GM12875 (cell line): ENCODE measurements around the gene SART3.

Source experiments
- H3K4me3 ChIP-seq: one replicate; pipeline ENCODE4 v1.5.1; 2011; ENCODE audit warnings: low read depth, low read length, control low read depth
- CTCF ChIP-seq: IDR thresholded peaks from 2 replicates; pipeline ENCODE4 v1.5.1; 2011; ENCODE audit warnings: low read depth, mild to moderate bottlenecking, control low read depth, inconsistent platforms, low read length, moderate library complexity, borderline replicate concordance; ENCODE audit not compliant: insufficient read depth

The SART3 gene

DNA sequence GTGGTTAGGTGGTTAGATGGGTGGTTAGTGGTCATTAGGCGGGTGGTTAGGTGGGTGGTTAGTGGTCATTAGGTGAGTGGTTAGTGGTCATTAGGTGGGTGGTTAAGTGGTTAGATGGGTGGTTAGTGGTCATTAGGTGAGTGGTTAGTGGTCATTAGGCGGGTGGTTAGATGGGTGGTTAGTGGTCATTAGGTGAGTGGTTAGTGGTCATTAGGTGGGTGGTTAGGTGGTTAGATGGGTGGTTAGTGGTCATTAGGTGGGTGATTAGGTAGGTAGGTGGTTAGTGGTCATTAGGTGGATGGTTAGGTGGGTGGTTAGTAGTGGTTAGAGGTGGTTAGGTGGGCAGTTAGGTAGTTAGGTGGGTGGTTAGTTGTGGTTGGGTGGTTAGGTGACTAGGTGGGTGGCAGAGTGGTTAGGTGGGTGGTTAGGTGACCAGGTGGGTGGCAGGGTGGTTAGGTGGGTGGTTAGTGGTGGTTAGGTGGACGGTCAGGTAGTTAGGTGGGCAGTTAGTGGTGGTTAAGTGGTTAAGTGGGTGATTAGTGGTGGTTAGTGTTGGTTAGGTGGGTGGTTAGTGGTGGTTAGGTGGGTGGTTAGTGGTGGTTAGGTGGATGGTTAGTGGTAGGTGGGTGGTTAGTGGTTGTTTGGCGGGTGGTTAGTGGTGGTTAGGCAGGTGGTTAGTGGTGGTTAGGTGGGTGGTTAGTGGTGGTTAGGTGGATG lies 44.9 kb upstream of the SART3 start:
- TF ChIP-seq CTCF: no peak

DNA sequence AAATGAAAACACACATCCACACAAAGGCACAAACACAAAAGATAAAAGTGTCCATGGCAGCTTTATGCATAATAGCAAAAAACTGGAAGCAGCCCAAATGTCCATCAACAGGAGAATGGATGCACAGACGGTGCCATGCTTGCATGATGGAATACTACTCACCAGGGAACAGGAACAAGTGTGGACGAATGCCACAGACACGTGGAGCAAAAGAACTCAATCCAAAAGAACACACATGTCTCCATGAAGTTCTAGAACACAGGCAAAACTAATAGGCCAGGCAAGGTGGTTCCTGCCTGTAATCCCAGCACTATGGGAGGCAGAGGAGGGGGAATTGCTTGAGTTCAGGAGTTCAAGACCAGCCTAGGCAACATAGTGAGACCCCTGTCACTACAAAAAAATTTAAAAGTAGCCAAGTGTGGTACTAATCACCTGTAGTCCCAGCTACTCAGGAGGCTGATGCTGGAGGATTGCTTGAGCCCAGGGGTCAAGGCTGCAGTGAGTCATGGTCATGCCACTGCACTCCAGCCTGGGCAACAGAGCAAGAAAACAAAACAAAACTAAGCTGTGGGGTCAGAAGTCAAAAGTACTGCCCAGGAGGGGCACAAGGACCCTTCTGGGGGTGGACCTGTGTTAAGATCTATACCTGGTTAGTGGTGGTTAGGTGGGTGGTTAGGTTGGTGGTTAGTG lies 44.2 kb upstream of the SART3 start:
- no peak overlapping the region for H3K4me3 ChIP-seq
- no peak for TF ChIP-seq CTCF

More for the DNA sequence above, 44.9 kb upstream of the SART3 start:
- no peak overlapping the region for H3K4me3 ChIP-seq

DNA sequence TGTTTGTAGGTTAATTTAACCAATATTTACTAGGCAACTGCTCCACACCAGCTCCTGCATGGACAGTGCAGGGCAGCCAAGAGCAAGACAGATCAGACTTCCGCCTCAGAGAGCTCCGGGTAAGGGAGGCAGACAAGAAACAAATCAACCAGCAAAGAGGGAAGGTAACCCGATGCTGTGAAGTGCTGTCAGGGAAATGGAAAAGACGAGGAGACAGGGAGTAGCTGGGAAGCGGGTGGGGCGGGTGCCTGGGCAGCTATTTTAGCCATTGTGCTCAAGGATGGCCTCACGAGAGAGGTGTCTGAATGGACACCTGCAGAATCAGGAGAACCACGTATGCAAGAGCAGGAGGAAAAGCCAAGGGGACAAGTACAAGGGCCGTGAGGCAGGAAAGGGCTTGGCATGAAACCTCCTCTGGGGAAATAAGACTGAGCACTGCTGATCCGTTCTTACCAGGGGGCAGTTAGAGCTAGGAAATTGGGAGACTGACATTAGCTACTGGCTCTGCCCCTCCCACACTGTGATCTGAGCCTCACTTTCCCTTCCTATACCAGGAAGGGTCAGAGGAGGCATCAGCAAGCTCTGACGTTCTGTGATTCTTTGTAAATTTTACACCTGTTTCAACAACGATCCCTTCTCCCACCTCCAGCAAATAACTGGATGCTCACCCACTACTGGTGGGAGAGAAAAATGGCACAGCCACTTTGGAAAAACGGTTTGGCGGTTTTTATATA lies 43.4 kb upstream of the SART3 start:
- H3K4me3 ChIP-seq: no peak overlapping the region
- no peak for TF ChIP-seq CTCF

DNA sequence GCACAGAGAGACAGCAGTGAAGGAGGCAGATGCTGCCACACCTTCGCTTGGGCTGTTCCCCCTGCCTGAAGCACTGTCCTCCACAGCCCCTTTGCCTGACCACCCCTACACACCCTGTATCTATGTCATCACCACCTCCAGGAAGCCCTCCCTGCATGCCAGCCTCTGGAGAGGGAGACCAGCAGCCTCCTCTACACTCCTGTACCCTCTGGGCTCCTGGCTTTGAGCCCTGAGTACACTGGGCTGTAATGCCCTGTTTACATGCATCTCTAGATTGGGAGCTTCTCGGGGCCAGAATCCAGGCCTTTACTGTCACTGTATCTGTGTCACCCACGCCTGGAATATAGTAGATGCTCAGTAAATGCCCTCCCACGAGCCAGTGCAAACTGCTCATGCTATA lies 42.8 kb upstream of the SART3 start:
- no peak for TF ChIP-seq CTCF
- no peak overlapping the region for H3K4me3 ChIP-seq

DNA sequence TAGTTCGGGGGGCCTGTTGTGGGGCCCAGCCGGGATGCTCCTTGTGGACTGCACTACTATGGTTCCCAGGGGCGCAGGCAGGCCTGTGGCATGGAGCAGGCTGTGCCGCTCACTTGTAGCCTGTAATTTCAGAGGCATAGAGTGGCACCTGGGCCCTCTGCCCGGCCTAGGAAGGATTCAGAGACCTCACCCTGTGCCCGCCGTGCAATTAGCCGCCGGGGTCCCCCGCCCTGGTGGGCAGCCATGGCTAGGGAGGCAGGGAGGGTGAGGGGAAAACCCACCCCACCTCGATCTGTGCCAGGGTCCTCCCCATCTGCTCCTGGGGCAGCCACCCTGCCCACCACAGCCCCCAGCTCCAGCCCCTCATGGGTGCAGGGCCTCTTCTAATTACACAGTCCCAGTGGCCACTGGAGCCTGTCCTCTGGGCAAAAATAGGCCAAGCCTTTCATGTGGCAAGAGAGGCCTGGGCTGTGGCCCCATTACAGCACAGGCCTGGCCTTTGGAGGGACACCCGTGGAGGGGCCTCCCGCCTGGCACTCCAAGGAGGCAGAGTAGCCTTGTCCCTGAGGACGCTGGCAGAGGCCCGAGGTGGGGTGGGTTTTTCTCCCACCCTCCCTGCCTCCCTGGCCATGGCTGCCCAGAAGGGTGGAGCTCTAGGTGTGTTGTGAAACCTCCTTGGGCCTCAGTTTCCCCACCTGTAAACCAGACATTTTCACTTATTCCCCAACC lies 42.2 kb upstream of the SART3 start:
- no peak for TF ChIP-seq CTCF
- H3K4me3 ChIP-seq: no peak overlapping the region

GRCh38 chr12:108602209-108602705 lies 41.3 kb upstream of the SART3 start:
- no peak overlapping the region for H3K4me3 ChIP-seq
- TF ChIP-seq CTCF: no peak
